ENCODE measurements around the gene PLD6.

DNA sequence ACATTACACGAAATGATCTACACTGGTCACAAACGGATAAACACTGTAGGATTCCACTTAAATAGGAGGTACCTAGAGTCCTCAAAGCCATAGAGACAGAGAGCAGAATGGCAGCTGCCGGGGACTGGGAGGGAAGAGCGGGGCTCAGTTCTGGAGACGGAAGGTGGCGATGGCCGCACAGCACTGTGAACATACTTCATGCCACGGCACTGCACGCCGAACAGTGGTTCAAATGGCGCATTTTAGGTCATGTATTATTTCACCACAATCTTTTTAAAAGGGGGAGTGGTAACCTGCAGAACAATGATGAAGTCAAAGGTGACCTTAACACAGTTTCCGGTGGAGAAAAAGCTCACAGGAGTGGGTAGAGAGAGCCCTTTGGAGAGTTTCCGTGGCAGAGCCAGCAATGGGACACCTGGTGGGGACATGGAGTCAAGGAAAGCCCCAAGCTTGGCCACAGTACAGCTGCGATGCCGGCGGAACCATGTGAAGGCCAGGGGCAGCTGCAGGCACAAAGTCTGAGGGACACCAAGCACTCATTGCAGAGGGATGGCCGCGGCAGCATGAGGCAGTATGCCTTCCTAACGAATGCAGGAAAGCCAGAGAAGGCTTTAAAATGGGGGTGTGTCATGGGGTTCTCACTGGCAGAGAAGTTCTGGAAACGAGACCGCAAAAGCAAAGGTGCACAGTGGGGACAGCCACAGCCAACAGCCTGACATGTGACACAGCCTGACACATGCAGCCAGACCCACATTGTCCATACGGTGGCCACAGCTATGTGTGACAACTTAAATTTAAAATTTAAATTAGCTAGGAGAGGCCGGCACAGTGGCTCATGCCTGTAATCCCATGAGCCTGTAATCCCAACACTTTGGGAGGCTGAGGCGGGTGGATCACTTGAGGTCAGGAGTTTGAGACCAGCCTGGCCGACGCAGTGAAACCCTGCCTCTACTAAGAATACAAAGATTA lies 23.6 kb upstream of the PLD6 start:
- TF ChIP-seq CTCF (IDR thresholded peaks at IDR 0.05) (no peak), EZH2 (IDR thresholded peaks at IDR 0.05; ENCODE audit: borderline replicate concordance, insufficient read depth, low read depth, low read length, poor library complexity, severe bottlenecking) (no peak)
